Raji (cell line): ENCODE results near the gene GNPDA1.

Experiments used
- POLR2A ChIP-seq: IDR thresholded peaks from 2 replicates; pipeline ENCODE4 v1.6.1; 2011; ENCODE audit warnings: low read depth, low read length, control low read depth; ENCODE audit not compliant: insufficient read depth

Gene GNPDA1

GRCh38 chr5:142023836-142024235, 11.0 kb upstream of the GNPDA1 start:
- TF ChIP-seq POLR2A, result no peak

- no peak for TF ChIP-seq POLR2A
These were observed 7.4 kb upstream of the GNPDA1 start for GRCh38 chr5:142020122-142020659.

- no peak for TF ChIP-seq POLR2A
These were observed 5.1 kb upstream of the GNPDA1 start for GRCh38 chr5:142017832-142018427.

DNA sequence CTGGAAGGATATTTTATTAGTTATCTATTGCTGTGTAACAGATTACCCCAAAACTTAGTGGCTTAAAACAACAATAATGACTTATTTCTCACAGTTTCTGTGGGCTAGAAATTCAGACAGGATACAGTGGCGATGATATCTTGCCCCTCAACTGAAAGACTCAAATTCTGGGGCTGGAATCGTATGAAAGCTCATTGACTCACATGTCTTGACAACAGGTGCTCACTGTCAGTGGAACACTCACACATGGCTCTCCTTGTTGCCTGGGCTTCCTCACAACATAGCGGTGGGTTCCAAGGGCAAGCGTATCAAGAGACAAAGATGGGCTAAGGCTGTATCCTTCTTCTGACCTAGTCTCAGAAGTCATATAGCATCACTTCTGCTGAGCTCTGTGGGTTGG, 3.7 kb upstream of the GNPDA1 start:
- TF ChIP-seq POLR2A, result no peak

DNA sequence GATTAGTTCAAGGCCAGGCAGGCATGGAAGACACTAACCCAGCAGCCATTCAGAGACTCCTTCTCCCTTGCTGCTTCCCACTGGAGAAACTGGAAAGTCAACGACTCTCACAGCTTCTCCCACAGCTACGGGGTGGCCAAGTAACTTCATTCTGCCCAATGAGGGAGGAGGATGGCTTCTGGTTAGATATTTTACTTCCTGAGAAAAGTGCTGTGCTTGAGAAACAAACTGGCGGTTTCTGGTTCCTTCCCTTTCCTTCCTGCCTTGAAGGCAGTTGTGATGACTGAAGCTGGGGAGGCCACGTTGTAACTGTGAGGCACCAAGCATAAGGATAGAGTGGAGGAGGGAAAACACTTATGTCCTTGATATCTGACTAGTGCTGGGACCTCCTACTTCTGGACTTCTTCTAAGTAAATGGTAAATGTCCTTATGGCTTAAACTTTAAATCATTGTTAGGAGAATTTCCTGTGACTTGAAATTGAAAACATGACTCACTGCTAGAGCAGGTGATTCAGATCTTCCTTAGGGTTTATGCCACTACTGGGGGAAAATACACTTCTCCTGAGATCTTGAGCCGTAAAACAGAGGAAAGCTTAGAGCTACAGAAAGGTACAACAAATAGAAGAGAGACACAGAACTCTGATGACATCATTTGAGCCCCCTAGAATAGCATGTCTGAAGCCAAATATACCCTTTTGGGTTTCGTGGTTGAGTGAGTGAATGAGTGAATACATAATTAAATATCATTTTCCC, 3.1 kb upstream of the GNPDA1 start:
- TF ChIP-seq POLR2A, result no peak

DNA sequence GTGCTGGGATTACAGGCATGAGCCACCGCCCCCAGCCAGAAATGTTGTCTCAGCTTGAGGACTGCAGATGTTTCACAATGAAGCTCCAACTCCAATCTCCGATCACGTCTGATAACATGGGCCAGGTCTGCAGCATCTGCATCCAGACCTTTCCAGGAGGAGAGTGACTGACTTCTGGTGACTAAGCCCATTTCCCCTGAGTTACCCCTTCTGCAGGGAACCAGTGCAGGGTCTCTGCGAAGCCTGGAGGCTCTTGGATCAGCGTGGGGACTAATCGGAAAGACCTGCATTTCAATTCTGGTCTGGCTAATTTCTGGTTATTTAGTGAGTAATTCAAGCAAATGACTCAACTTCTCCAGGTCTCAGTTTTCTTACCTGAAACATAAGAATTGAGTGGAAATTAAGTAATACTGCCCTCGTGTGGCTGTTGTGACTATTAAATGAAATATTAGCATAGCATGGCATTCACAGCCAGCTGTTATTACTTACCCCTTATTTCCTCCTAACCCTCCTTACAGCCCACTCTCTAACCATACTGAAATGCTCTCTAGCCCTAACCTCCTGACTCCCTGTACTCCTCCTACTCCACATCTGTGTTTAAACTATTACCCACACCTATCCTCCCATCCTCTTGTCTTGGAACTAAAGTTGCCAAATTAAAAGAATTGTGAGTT, 2.2 kb upstream of the GNPDA1 start:
- no peak for TF ChIP-seq POLR2A

- no peak for TF ChIP-seq POLR2A
These were observed 1.1 kb upstream of the GNPDA1 start for GRCh38 chr5:142013734-142014521.

- no peak for TF ChIP-seq POLR2A
These were observed 541 bp downstream of the GNPDA1 start for GRCh38 chr5:142012186-142012785.

DNA sequence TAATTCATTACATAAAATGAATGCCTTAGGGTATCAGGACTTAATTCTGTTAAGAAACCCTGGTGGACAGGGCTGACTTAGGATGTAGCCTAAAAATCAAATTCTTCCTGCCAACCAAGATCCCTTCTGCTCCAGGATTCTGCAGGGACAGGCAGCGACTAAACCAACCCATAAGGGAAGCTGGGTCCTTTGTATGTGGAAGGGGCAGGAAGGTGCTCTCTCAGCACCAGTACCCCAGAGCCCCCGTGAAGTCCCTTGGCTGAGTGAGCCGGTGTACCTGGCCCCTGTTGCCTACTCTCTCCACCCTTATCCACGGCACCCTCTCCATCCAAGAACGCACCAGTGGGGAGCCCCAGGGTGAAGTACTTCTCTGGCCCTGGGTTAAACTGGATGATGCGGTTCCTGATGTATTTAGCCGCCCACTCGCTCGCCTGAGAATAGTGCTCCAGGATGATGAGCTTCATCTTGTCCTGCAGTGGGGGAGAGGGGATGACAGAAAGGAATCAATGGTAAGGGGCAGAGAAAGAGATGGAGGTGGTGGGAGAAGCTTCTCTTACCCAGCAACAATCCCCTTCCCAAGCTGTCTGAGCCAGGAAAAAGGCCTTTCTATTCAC, 1.1 kb downstream of the GNPDA1 start:
- no peak for TF ChIP-seq POLR2A

DNA sequence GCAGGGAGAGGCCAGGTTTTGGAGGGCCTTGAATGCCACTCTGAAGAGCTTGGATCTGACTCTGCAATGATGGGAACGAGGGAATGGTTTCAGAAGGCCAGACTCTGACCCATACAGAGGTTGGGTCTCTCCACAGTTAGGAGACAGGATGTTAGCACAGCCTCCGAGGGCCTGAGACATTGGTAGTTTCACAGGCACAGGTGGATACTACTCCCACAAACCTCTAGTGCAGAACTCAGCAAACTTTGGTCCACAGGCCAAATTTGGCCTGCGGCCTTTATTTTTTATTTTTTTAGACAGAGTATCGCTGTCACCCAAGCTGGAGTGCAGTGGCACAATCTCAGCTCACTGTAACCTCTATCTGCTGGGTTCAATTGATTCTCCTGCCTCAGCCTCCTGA, 2.9 kb downstream of the GNPDA1 start:
- TF ChIP-seq POLR2A, result no peak

DNA sequence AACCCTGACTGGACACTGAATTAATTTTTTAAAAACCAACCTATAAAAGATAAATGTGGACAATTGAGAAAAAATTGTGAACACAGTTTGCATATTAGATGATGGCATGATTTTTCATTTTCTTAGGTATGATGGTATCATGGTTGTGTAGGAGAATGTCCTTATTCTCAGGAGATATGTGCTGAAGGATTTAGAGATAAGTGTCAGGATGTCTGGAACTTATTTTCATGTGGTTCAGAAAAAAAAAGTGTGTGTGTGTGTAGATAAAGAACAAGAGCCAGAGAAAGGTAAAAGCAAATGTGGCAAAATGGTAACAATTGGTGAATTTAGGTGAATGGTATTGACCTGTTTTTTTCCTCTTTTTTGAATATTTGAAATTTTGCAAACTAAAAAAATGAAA, 4.0 kb downstream of the GNPDA1 start:
- TF ChIP-seq POLR2A, result no peak

GRCh38 chr5:142007237-142007544, 5.6 kb downstream of the GNPDA1 start:
- TF ChIP-seq POLR2A, result no peak

- TF ChIP-seq POLR2A, result no peak
These were observed 6.2 kb downstream of the GNPDA1 start for GRCh38 chr5:142006363-142007236.

DNA sequence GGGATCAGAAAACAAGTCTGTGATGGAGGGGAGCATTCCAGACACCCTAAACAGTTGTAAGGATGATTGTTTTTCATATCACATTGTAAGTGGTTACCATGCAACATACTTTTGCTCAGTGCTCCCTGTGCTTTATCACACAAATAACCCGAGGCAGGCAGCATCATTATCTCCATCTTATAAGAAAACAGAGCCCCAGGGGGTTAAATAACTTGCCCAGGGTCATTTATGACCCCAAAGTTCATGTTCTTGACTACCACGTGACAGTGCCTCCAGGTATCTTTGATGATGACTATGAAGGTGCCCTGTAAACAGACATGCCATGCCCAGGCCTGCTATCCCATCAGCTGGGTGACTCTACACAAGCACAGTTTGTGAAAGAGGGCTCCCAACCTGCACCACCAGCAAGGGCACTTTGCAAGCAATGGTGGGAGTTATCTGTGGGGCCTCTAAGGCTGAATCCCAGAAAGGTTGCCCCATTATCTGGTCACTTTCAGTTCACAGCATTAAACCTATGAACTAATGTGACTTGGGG, 9.5 kb downstream of the GNPDA1 start:
- no peak for TF ChIP-seq POLR2A
